ENCODE results near the gene PRAMEF17. TPM values are rescaled to one million over a fixed set of nuclear protein-coding genes. Genes with fewer than 3 reads are reported as not detected.
"Not testable (repeated sequence)": the region's sequence is repeated elsewhere in the genome, so short reads cannot be mapped to it uniquely, and the experiment has no call there.

PRAMEF17 gene
- polyA plus RNA-seq, 1 donor from 2014 or later, result not detected

DNA sequence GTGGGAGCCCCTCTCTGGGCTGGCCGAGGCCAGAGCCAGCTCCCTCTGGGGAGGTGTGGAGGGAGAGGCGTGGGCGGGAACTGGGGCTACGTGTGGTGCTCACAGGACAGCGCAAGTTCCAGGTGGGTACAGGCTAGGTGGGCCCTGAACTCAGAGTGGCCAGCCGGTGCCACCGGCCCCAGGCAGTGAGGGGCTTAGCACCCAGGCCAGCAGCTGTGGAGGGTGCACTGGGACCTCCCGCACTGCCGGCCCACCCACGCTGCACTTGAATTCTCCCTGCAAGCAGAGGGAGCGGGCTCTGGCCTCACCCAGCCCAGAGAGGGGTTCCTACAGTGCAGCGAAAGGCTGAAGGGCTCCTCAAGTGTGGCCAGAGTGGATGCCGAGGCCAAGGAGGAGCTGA, 41.1 kb downstream of the PRAMEF17 start:
- H3K36me3 Mint-ChIP-seq, result peaks cover 1% of the 10 kb centered on the region
- no peak overlapping the region for H3K27ac Mint-ChIP-seq
- H3K27me3 Mint-ChIP-seq, result peaks cover 5% of the 10 kb centered on the region
- no peak overlapping the region for H3K4me3 Mint-ChIP-seq
- H3K4me1 Mint-ChIP-seq, result no peaks in the 10 kb centered on the region
- H3K9me3 Mint-ChIP-seq, result no peaks in the 10 kb centered on the region

DNA sequence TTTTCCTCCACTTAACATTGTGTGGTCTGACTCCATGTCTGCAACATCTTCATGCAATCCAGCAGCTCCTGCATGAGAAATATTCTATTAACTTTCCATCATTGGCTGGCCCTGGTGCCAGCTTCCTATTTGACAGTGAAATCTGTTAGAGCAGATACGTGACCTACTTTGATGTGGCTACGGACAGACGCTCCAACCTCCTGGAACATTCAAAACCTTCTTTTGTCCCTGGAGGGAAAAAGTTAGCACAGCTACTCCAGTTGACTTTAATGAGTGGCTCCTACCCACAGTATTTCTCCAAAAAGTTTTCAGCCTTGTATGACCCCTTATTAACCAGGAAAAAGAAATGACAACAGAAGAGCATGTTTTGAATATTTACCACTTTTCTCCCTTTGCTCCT, 42.8 kb downstream of the PRAMEF17 start:
- no peaks in the 10 kb centered on the region for H3K4me1 Mint-ChIP-seq
- H3K27me3 Mint-ChIP-seq, result peaks cover 8% of the 10 kb centered on the region
- no peak overlapping the region for H3K4me3 Mint-ChIP-seq
- no peak overlapping the region for H3K27ac Mint-ChIP-seq
- H3K36me3 Mint-ChIP-seq, result peaks cover 1% of the 10 kb centered on the region
- no peaks in the 10 kb centered on the region for H3K9me3 Mint-ChIP-seq

DNA sequence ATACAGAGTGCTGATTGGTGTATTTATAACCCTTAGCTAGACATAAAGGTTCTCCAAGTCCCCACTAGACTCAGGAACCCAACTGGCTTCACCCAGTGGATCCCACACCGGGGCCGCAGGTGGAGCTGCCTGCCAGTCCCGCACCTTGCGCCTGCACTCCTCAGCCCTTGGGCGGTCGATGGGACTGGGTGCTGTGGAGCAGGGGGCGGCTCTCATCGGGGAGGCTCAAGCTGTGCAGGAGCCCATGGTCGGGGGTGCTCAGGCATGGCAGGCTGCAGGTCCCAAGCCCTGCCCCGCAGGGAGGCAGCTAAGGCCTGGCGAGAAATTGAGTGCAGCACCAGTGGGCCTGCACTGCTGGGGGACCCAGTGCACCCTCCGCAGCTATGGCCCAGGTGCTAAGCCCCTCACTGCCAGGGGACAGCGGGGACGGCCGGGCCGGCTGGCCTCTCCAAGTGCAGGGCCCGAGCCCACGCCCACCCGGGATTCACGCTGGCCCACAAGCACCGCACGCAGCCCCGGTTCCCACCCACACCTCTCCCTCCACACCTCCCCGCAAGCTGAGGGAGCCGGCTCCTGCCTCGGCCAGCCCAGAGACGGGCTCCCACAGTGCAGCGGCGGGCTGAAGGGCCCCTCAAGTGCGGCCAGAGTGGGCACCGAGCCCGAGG, 44.4 kb downstream of the PRAMEF17 start:
- H3K36me3 Mint-ChIP-seq, H3K4me3 Mint-ChIP-seq, H3K4me1 Mint-ChIP-seq, H3K27me3 Mint-ChIP-seq, H3K9me3 Mint-ChIP-seq, H3K27ac Mint-ChIP-seq: not testable (repeated sequence)

DNA sequence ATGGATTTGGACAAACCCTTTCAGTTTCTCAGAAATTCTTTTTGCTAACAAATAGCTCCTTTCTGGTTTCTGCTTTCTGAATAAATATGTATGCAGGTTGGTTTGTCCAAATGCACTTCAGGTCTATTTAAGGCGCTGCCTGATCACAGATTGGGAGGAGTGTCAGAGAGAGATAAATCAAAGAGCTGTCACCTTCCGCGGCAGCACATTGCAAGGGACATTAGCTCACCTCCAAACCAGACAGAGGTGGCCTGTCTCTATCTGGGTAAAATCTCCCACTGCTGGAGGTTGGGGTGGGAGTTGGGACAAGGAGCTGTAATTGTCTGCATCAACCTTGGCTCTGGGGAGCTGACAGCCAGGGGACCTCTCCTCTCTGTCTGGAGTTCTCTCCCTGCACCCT, 46.0 kb downstream of the PRAMEF17 start:
- Mint-ChIP-seq H3K4me3 (no peak overlapping the region), H3K27ac (no peak overlapping the region), H3K4me1 (no peaks in the 10 kb centered on the region), H3K36me3 (peaks cover 2% of the 10 kb centered on the region), H3K9me3 (no peaks in the 10 kb centered on the region), H3K27me3 (peaks cover 5% of the 10 kb centered on the region)

DNA sequence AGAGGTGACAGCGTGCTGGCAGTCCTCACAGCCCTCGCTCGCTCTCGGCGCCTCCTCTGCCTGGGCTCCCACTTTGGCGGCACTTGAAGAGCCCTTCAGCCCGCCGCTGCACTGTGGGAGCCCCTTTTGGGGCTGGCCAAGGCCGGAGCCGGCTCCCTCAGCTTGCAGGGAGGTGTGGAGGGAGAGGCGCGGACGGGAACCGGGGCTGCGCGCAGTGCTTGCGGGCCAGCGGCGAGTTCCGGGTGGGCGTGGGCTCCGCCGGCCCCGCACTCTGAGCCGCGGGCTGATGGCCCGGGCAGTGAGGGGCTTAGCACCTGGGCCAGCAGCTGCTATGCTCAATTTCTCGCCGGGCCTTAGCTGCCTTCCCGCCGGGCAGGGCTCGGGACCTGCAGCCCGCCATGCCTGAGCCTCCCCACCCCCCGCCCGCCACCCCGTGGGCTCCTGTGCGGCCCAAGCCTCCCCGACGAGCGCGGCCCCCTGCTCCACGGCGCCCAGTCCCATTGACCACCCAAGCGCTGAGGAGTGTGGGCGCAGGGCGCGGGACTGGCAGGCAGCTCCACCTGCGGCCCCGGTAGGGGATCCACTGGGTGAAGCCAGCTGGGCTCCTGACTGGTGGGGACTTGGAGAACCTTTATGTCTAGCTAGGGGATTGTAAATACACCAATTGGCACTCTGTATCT, 49.8 kb downstream of the PRAMEF17 start:
- not testable (repeated sequence) for H3K27ac Mint-ChIP-seq, H3K36me3 Mint-ChIP-seq, H3K4me3 Mint-ChIP-seq, H3K27me3 Mint-ChIP-seq, H3K9me3 Mint-ChIP-seq, H3K4me1 Mint-ChIP-seq

Other genes starting within 250 kb of the PRAMEF17 start
- not detected for gene PRAMEF26, start 233.6 kb upstream of the PRAMEF17 start, polyA plus RNA-seq
- gene HNRNPCL4, start 224.0 kb upstream of the PRAMEF17 start, polyA plus RNA-seq, result not detected
- gene PRAMEF9, start 217.8 kb upstream of the PRAMEF17 start, polyA plus RNA-seq, result not detected
- gene PRAMEF13, start 188.2 kb upstream of the PRAMEF17 start, polyA plus RNA-seq, result not detected
- gene PRAMEF18, start 163.5 kb upstream of the PRAMEF17 start, polyA plus RNA-seq, result not detected
- not detected for gene PRAMEF5, start 135.4 kb upstream of the PRAMEF17 start, polyA plus RNA-seq
- not detected for gene PRAMEF8, start 104.5 kb upstream of the PRAMEF17 start, polyA plus RNA-seq
- gene PRAMEF33, start 86.1 kb upstream of the PRAMEF17 start, polyA plus RNA-seq, result not detected
- gene PRAMEF15, start 74.1 kb upstream of the PRAMEF17 start, polyA plus RNA-seq, result not detected
- not detected for gene PRAMEF14, start 42.5 kb upstream of the PRAMEF17 start, polyA plus RNA-seq
- not detected for gene PRAMEF19, start 17.7 kb upstream of the PRAMEF17 start, polyA plus RNA-seq
- gene PRAMEF20, start 20.8 kb downstream of the PRAMEF17 start, polyA plus RNA-seq, result not detected
- not detected for gene LRRC38, start 124.4 kb downstream of the PRAMEF17 start, polyA plus RNA-seq
- gene PDPN, start 194.2 kb downstream of the PRAMEF17 start, polyA plus RNA-seq, result not detected

Data from IgD-negative memory B cell (primary cell).